ENCODE data around the gene EI24. TPM values are rescaled to one million over a fixed set of nuclear protein-coding genes. Genes with fewer than 3 reads are reported as not detected.

EI24 gene
- total and polyA plus RNA-seq, 9 donors = 44.9 to 149 (median 53.4) TPM

DNA sequence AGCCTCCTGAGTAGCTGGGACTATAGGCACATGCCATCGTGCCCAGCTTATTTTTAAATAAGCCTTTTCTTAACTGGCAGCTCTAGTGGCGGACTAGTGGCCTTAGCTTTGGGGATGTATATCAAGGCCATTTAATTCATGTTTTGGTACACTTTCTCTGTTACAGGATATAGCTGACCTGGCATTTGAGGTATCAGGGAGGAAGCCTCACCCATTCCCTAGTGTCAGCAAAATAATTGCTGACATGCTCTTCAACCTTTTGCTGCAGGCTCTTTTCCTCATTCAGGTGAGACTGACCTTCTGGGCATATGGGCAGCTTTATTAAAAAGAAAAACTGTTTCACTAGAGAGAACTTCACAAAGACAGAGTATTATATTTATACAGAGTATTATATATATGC lies 9.5 kb downstream of the EI24 start:
- H3K27me3 ChIP-seq = no peaks in the 10 kb centered on the region
- no peak overlapping the region for H3K4me3 ChIP-seq
- no peak overlapping the region for H3K27ac ChIP-seq
- no peaks in the 10 kb centered on the region for H3K36me3 ChIP-seq
- 96 to 100% (median 98%) methylated on average over 2 of the region's 2 CpGs for WGBS, 3 donors
- DNase-seq = no peak
- no peaks in the 10 kb centered on the region for H3K4me1 ChIP-seq (ENCODE audit: insufficient read depth)
- no peak for TF ChIP-seq POLR2A (IDR thresholded peaks at IDR 0.05)
- TF ChIP-seq EP300 (IDR thresholded peaks at IDR 0.05) = no peak
- TF ChIP-seq, protein P1, sequence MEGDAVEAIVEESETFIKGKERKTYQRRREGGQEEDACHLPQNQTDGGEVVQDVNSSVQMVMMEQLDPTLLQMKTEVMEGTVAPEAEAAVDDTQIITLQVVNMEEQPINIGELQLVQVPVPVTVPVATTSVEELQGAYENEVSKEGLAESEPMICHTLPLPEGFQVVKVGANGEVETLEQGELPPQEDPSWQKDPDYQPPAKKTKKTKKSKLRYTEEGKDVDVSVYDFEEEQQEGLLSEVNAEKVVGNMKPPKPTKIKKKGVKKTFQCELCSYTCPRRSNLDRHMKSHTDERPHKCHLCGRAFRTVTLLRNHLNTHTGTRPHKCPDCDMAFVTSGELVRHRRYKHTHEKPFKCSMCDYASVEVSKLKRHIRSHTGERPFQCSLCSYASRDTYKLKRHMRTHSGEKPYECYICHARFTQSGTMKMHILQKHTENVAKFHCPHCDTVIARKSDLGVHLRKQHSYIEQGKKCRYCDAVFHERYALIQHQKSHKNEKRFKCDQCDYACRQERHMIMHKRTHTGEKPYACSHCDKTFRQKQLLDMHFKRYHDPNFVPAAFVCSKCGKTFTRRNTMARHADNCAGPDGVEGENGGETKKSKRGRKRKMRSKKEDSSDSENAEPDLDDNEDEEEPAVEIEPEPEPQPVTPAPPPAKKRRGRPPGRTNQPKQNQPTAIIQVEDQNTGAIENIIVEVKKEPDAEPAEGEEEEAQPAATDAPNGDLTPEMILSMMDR (IDR thresholded peaks at IDR 0.05) = no peak
- H3K9me3 ChIP-seq = no peaks in the 10 kb centered on the region
- intact Hi-C loops (cut with DNase I) = no loop called here

DNA sequence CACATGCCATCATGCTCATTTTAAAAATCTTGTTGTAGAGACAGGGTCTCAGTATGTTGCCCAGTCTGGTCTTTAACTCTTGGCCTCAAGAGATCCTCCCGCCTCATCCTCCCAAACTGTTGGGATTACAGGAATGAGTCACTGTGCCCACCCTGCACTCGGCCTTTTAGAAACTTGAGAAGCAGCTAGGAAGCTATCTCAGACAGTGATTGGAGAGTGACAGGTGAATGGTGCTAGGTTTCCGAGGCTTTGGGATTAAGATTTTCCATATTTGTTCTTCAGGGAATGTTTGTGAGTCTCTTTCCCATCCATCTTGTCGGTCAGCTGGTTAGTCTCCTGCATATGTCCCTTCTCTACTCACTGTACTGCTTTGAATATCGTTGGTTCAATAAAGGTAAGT lies 10.5 kb downstream of the EI24 start:
- intact Hi-C loops (cut with DNase I) = no loop called here
- no peak overlapping the region for H3K27ac ChIP-seq
- 94 to 95% (median 94%) methylated on average over 5 of the region's 5 CpGs for WGBS, 3 donors

DNA sequence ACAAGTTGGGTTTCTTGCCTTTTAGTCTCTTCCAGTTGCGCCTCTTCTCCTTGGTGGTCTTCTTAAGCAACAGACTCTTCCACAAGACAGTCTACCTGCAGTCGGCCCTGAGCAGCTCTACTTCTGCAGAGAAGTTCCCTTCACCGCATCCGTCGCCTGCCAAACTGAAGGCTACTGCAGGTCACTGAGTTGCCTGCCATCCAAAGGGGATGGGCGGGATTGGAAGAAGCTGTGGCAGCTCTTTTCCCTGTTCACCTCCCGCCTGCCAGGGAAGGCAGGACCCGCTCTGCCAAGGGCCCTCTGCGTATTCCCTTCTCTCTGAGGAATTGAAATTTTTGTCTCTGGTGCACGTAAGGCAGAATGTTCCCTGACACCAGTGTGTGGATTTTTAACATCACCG lies 14.2 kb downstream of the EI24 start:
- no peak overlapping the region for H3K27ac ChIP-seq
- no peaks in the 10 kb centered on the region for H3K9me3 ChIP-seq
- H3K4me3 ChIP-seq = no peak overlapping the region
- no peaks in the 10 kb centered on the region for H3K36me3 ChIP-seq
- DNase-seq = no peak
- intact Hi-C loops (cut with DNase I) = no loop called here
- no peaks in the 10 kb centered on the region for H3K4me1 ChIP-seq (ENCODE audit: insufficient read depth)
- WGBS, 3 donors = 93 to 96% (median 95%) methylated on average over 11 of the region's 11 CpGs
- no peaks in the 10 kb centered on the region for H3K27me3 ChIP-seq
- TF ChIP-seq, protein P1 (IDR thresholded peaks at IDR 0.05) = no peak
- TF ChIP-seq POLR2A (IDR thresholded peaks at IDR 0.05) = no peak
- TF ChIP-seq EP300 (IDR thresholded peaks at IDR 0.05) = no peak

More for the DNA sequence above, 10.5 kb downstream of the EI24 start:
- Histone ChIP-seq H3K36me3 (no peaks in the 10 kb centered on the region), H3K9me3 (no peaks in the 10 kb centered on the region), H3K27me3 (no peaks in the 10 kb centered on the region), H3K4me3 (no peak overlapping the region), H3K4me1 (ENCODE audit: insufficient read depth) (no peaks in the 10 kb centered on the region)
- TF ChIP-seq EP300 (IDR thresholded peaks at IDR 0.05) = no peak
- TF ChIP-seq, protein P1 (IDR thresholded peaks at IDR 0.05) = no peak
- no peak for TF ChIP-seq POLR2A (IDR thresholded peaks at IDR 0.05)
- no peak for DNase-seq

DNA sequence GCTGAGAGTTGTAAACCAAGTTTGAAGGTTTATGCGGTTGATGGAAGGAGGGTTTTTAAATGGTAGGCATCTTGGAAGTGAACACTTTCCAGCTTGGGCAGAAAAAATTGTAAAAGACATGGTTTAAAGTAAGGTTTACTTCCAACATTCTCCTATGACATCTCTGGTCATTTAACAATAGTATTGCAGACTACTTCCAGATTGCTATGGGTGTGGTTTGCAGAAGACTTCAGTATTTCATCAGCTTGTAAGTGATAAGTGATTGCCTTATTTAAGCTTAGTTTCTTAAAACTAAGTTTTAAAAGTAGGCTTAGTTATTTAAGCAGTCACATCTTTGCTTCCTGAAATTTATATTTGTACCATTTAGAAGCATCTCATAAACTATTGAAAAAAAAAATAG lies 16.2 kb downstream of the EI24 start:
- Histone ChIP-seq H3K4me1 (ENCODE audit: insufficient read depth) (no peaks in the 10 kb centered on the region), H3K9me3 (no peaks in the 10 kb centered on the region), H3K36me3 (no peaks in the 10 kb centered on the region), H3K27me3 (no peaks in the 10 kb centered on the region), H3K27ac (no peak overlapping the region), H3K4me3 (no peak overlapping the region)
- 91 to 95% (median 94%) methylated on average over 1 of the region's 1 CpG for WGBS, 3 donors
- TF ChIP-seq EP300 (IDR thresholded peaks at IDR 0.05) = no peak
- TF ChIP-seq POLR2A (IDR thresholded peaks at IDR 0.05) = no peak
- TF ChIP-seq, protein P1 (IDR thresholded peaks at IDR 0.05) = no peak
- intact Hi-C loops (cut with DNase I) = no loop called here
- DNase-seq = no peak
